Measurements from ENCODE around the gene FAH. TPM values are rescaled to one million over a fixed set of nuclear protein-coding genes. Genes with fewer than 3 reads are reported as not detected.

FAH gene
- total and polyA plus RNA-seq, 2 experiments from 2014 or later = 24.9 to 28.8 TPM

DNA sequence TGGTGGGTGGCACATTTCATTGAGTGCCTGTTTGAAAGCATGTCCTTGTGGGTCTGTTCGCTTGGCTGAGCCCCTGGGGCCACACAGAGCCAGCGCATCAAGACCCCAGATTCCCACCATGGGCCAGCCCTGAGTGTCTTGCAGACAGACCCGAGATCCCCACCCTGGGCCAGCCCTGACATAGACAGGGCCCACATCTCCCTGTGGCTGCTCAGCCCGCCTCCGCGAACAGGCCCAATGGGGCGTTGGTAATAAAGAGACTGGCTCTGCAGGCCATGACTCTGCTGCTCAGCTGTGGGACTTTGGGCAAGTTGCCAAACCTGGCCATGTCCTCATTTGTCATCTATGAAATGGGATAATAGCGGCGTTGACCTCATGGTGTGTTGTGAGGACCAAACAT is 22.6 kb downstream of the FAH start:
- no peak overlapping the region for H3K27ac ChIP-seq
- no peaks in the 10 kb centered on the region for H3K79me2 ChIP-seq (ENCODE audit: insufficient read depth)
- no peaks in the 10 kb centered on the region for H3K36me3 ChIP-seq (ENCODE audit: low read depth)
- no peak overlapping the region for H2AFZ ChIP-seq
- H3K27me3 ChIP-seq (replicated peaks; ENCODE audit: insufficient read depth) = no peaks in the 10 kb centered on the region
- no peaks in the 10 kb centered on the region for H3K9me3 ChIP-seq (ENCODE audit: low read depth)
- H4K20me1 ChIP-seq (ENCODE audit: insufficient read depth) = no peaks in the 10 kb centered on the region
- H3K9ac ChIP-seq = no peak overlapping the region
- in situ Hi-C loops (cut with MboI) = no loop called here
- TF ChIP-seq EZH2phosphoT487 (IDR thresholded peaks at IDR 0.05; ENCODE audit: insufficient read depth, low read depth) = no peak
- TF ChIP-seq EZH2 (IDR thresholded peaks at IDR 0.05; ENCODE audit: insufficient read depth, poor library complexity, severe bottlenecking) = no peak
- 90 to 94% methylated on average over 9 of the region's 9 CpGs for WGBS, 2 experiments (ENCODE audit: low coverage in 1 of 2, low lambda C conversion rate in 2 of 2, missing lambda C conversion rate in 2 of 2)
- DNase-seq = no peak
- peaks cover 28% of the 10 kb centered on the region for H3K4me1 ChIP-seq (ENCODE audit: insufficient read depth)
- H3K4me2 ChIP-seq (ENCODE audit: unreplicated experiment) = no peak overlapping the region
- peaks cover 29% of the 10 kb centered on the region for H3F3A ChIP-seq (ENCODE audit: insufficient read depth)
- H3K9me2 ChIP-seq (ENCODE audit: insufficient read depth) = no peaks in the 10 kb centered on the region
- H3K4me3 ChIP-seq = no peak overlapping the region

DNA sequence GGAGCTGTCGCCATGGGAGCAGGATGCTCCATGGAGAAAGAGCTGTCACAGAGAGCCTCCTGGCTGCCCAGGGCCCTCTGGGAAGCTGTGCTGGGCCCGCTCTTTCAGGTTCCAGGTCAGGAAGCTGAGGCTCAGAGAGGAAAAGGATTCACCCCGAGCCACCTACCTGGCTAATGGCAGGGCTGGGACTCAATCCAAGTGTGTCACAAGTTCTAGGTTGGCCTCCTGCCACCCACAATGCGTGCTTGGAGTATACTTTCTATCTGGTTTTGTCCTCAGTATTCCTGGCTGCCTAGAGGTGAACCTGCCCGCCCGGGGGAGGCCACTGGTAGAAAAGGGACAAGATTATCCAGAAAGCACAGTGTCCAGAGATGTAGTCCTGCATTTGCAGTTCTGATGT is 23.6 kb downstream of the FAH start:
- H3K9me3 ChIP-seq (ENCODE audit: low read depth) = no peaks in the 10 kb centered on the region
- WGBS, 2 experiments (ENCODE audit: low coverage in 1 of 2, low lambda C conversion rate in 2 of 2, missing lambda C conversion rate in 2 of 2) = 79% methylated on average over 6 of the region's 6 CpGs
- H3K79me2 ChIP-seq (ENCODE audit: insufficient read depth) = no peaks in the 10 kb centered on the region
- H3K27me3 ChIP-seq (replicated peaks; ENCODE audit: insufficient read depth) = no peaks in the 10 kb centered on the region
- in situ Hi-C loops (cut with MboI) = no loop called here
- no peak for DNase-seq
- H2AFZ ChIP-seq = no peak overlapping the region
- H3K36me3 ChIP-seq (ENCODE audit: low read depth) = no peaks in the 10 kb centered on the region
- no peak overlapping the region for H3K4me3 ChIP-seq
- H3F3A ChIP-seq (ENCODE audit: insufficient read depth) = peaks cover 29% of the 10 kb centered on the region
- H4K20me1 ChIP-seq (ENCODE audit: insufficient read depth) = no peaks in the 10 kb centered on the region
- H3K4me2 ChIP-seq (ENCODE audit: unreplicated experiment) = no peak overlapping the region
- H3K4me1 ChIP-seq (ENCODE audit: insufficient read depth) = peaks cover 28% of the 10 kb centered on the region
- H3K9ac ChIP-seq = no peak overlapping the region
- no peak overlapping the region for H3K27ac ChIP-seq
- no peak for TF ChIP-seq EZH2 (IDR thresholded peaks at IDR 0.05; ENCODE audit: insufficient read depth, poor library complexity, severe bottlenecking)
- H3K9me2 ChIP-seq (ENCODE audit: insufficient read depth) = no peaks in the 10 kb centered on the region

DNA sequence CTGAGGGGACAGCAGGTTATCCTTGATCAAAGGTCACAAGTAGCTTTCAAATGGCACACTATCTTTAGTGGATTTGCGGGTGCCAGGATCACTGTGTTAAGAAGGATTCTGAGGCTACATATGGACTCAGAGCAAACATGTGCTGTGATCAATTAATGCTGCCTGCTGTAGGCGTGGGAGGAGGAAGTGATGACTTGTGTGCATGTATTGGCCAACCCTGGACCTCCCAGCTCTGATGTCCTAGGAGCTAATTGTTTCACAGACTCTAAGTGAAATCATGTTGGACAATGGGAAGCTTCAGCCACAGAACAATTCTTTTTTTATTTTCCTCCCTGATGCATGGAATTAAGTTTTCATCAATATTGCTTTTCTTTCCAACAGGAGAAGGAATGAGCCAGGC is 24.4 kb downstream of the FAH start:
- H3K27ac ChIP-seq = peak overlapping the region; percentile 23; the same call in 1 of the 2 replicates
- DNase-seq = peak; percentile 69

DNA sequence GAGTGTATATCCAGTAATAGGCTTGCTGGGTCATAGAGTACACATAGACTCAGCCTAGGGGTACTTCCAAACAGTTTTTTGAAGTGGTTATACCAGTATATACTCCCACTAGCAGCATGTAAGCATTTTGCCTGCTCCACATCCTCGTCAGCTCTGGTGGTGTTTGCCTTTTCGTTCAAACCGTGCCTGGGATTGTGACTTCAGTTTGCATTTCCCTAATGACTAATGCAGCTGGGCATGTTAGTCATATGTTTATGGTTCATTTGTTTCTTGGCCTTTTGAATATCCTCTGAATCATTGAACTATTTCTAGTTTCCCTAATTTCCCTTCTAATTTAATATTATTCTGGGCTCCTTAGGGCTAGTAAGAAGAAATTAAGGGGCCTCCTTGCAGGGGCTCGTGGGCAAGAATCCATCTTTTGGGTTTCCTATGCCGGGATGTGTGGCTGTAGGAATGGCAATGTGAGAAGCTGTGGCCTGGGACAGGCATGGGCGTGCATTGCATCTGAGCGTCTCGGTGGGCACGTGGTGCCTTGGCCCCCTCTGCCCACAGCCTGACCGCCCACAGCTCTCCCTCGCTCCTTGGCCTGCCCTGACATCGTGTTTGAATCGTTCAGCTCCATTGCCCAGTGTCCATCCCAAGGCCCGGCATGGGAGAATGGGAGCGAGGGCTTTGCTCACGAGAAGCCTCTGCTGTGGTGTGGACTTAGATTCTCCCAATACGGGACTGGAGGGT is 26.4 kb downstream of the FAH start:
- Histone ChIP-seq H3K9me2 (ENCODE audit: insufficient read depth) (no peaks in the 10 kb centered on the region), H4K20me1 (ENCODE audit: insufficient read depth) (no peaks in the 10 kb centered on the region), H2AFZ (no peak overlapping the region), H3K4me2 (ENCODE audit: unreplicated experiment) (peak overlapping the region; percentile 66), H3K9ac (0 out of 2 replicates have a peak overlapping the region, but pooled peaks have one; percentile 14), H3K27ac (peak overlapping the region; percentile 62), H3K4me1 (ENCODE audit: insufficient read depth) (peaks cover 34% of the 10 kb centered on the region), H3K9me3 (ENCODE audit: low read depth) (no peaks in the 10 kb centered on the region), H3K36me3 (ENCODE audit: low read depth) (no peaks in the 10 kb centered on the region), H3F3A (ENCODE audit: insufficient read depth) (peaks cover 37% of the 10 kb centered on the region), H3K79me2 (ENCODE audit: insufficient read depth) (no peaks in the 10 kb centered on the region), H3K4me3 (peak overlapping the region; percentile 11; the same call in 1 of the 2 replicates), H3K27me3 (replicated peaks; ENCODE audit: insufficient read depth) (no peaks in the 10 kb centered on the region)
- in situ Hi-C loops (cut with MboI) = no loop called here
- TF ChIP-seq EZH2 (IDR thresholded peaks at IDR 0.05; ENCODE audit: insufficient read depth, poor library complexity, severe bottlenecking) = no peak
- no peak for TF ChIP-seq EZH2phosphoT487 (IDR thresholded peaks at IDR 0.05; ENCODE audit: insufficient read depth, low read depth)
- whole genome bisulfite sequencing, 2 experiments (ENCODE audit: low coverage in 1 of 2, low lambda C conversion rate in 2 of 2, missing lambda C conversion rate in 2 of 2) = 42 to 47% methylated on average over 17 of the region's 17 CpGs
- peak; percentile 93 for DNase-seq

More for the DNA sequence above, 24.4 kb downstream of the FAH start:
- Histone ChIP-seq H2AFZ (no peak overlapping the region), H3K4me2 (ENCODE audit: unreplicated experiment) (no peak overlapping the region), H3K9me3 (ENCODE audit: low read depth) (no peaks in the 10 kb centered on the region), H3K36me3 (ENCODE audit: low read depth) (no peaks in the 10 kb centered on the region), H3K79me2 (ENCODE audit: insufficient read depth) (no peaks in the 10 kb centered on the region), H3K4me1 (ENCODE audit: insufficient read depth) (peaks cover 29% of the 10 kb centered on the region), H3K9ac (no peak overlapping the region), H3K9me2 (ENCODE audit: insufficient read depth) (no peaks in the 10 kb centered on the region), H3K27me3 (replicated peaks; ENCODE audit: insufficient read depth) (no peaks in the 10 kb centered on the region), H3K4me3 (no peak overlapping the region), H4K20me1 (ENCODE audit: insufficient read depth) (no peaks in the 10 kb centered on the region), H3F3A (ENCODE audit: insufficient read depth) (peaks cover 31% of the 10 kb centered on the region)
- in situ Hi-C loops (cut with MboI) = no loop called here
- TF ChIP-seq EZH2phosphoT487 (IDR thresholded peaks at IDR 0.05; ENCODE audit: insufficient read depth, low read depth) = no peak
- no peak for TF ChIP-seq EZH2 (IDR thresholded peaks at IDR 0.05; ENCODE audit: insufficient read depth, poor library complexity, severe bottlenecking)
- WGBS, 2 experiments (ENCODE audit: low coverage in 1 of 2, low lambda C conversion rate in 2 of 2, missing lambda C conversion rate in 2 of 2) = 74 to 79% methylated on average over 2 of the region's 2 CpGs
